Mucosa of stomach (tissue), 1 donor: ENCODE results near the gene C3AR1.
"Not testable (repeated sequence)": the region's sequence is repeated elsewhere in the genome, so short reads cannot be mapped to it uniquely, and the experiment has no call there.

ENCODE experiments used
- H3K27me3 ChIP-seq: one replicate; pipeline ENCODE4 v1.7.0; 2013; ENCODE audit warnings: mild to moderate bottlenecking, low read length; ENCODE audit not compliant: control insufficient read depth, insufficient read depth
- H3K36me3 ChIP-seq: one replicate; pipeline ENCODE4 v1.7.0; 2013; ENCODE audit warnings: low read length; ENCODE audit not compliant: control insufficient read depth, insufficient read depth
- H3K4me1 ChIP-seq: one replicate; pipeline ENCODE4 v1.7.0; 2013; ENCODE audit warnings: mild to moderate bottlenecking, low read length; ENCODE audit not compliant: control insufficient read depth, insufficient read depth
- H3K4me3 ChIP-seq: one replicate; pipeline ENCODE4 v1.7.0; 2013; ENCODE audit warnings: low read length
- H3K9ac ChIP-seq: one replicate; pipeline ENCODE4 v1.7.0; 2013; ENCODE audit warnings: mild to moderate bottlenecking, low read length, moderate library complexity
- H3K9me3 ChIP-seq: one replicate; pipeline ENCODE4 v1.7.0; 2013; ENCODE audit warnings: mild to moderate bottlenecking, low read length, moderate library complexity; ENCODE audit not compliant: control insufficient read depth
- donor health status: Pancreatic carcinoma.

C3AR1 gene

DNA sequence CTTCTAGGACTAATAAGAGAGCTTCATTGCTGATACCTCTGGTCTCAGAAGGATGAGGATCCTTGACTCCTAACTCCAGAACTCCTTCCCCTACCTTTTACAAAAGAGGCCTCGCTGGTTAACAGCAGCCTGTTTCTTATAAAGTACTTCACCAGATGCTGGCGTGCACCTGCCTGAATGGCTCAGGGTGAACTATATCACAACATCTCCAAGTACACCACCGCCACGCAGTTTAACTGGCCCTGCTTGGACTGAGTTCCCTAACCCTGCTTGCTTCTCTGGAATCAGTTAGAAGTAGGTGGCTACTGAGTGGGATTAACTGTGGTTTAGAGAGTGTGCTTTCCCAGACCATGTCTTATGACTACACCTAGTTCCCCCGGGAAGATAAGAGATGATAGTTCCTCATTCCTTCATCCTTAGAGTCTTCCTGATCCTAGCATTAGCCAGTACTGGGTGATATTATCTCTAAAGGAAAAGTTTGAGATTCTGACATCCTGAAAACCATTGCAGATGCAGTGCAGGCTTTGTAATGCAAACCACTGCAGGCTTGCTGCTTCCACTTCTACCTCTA, 30.6 kb downstream of the C3AR1 start:
- no peaks in the 10 kb centered on the region for H3K9me3 ChIP-seq
- peak overlapping the region; percentile 5 for H3K9ac ChIP-seq
- no peaks in the 10 kb centered on the region for H3K36me3 ChIP-seq
- peaks cover 61% of the 10 kb centered on the region for H3K4me1 ChIP-seq
- H3K27me3 ChIP-seq: no peaks in the 10 kb centered on the region
- peak overlapping the region; percentile 1 for H3K4me3 ChIP-seq

- H3K4me1 ChIP-seq: peaks cover 61% of the 10 kb centered on the region
- H3K27me3 ChIP-seq: no peaks in the 10 kb centered on the region
- H3K9me3 ChIP-seq: no peaks in the 10 kb centered on the region
- no peaks in the 10 kb centered on the region for H3K36me3 ChIP-seq
- peak overlapping the region; percentile 13 for H3K9ac ChIP-seq
- H3K4me3 ChIP-seq: peak overlapping the region; percentile 1
Observed at GRCh38 chr12:8034802-8035201, 31.4 kb downstream of the C3AR1 start.

DNA sequence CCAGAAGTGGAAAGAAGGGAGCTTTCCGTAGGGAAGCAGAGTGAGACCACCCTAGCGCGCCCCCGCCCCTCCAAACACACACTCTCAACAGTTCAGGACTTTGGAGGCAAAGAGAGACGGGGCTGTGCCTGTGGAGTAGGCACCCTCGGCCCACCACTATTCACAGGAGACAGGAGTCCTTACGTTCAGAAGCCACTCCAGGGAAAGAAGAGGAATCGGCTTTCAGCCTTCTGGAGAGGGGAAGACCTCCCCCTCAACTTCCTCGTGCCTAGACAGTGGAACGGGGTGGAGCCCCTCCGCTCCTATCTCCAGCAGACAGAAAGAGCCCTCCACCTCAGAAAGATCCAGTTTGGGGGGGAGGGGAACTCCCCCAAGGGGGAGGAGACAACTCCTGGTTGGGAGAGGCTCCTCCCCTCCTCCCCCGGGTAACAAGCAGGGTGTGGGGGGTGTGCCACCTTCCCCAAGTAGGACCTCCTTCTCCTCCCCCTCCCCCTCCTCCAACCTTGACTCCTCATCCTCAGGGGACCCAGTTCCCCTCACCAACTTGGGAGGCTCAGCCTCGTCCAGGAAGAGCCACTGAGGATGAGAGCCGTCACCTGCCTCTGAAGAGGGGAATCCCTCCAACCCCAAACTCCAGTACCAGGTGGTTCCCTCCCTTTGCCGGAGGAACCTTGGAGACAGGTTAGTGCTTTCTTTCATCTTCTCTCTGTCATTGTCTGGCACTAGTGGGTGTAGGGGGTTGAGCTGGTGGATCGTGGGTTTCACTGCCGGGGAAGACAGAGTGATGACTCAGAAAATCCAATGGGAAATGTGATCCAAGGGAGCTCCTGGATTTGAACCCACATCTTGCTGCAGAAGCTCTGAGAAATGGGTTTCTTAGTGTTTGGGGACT, 32.8 kb downstream of the C3AR1 start:
- H3K36me3 ChIP-seq: no peaks in the 10 kb centered on the region
- H3K9ac ChIP-seq: peak overlapping the region; percentile 99
- peak overlapping the region; percentile 97 for H3K4me3 ChIP-seq
- no peaks in the 10 kb centered on the region for H3K27me3 ChIP-seq
- peaks cover 49% of the 10 kb centered on the region for H3K4me1 ChIP-seq
- H3K9me3 ChIP-seq: no peaks in the 10 kb centered on the region

- Histone ChIP-seq H3K9me3 (no peaks in the 10 kb centered on the region), H3K4me3 (peak within 1 kb of the TSS; percentile 97), H3K27me3 (no peaks in the 10 kb centered on the region), H3K36me3 (no peaks in the 10 kb centered on the region), H3K9ac (peak within 1 kb of the TSS; percentile 99), H3K4me1 (peaks cover 40% of the 10 kb centered on the region)
Observed at GRCh38 chr12:8032242-8033152, 33.7 kb downstream of the C3AR1 start, which contains the start of gene FOXJ2. Gene FOXJ2, plus strand, starts transcription at chr12:8032716. Its CDS starts 7,117 bp downstream, at chr12:8039833.

- Histone ChIP-seq H3K4me1 (peaks cover 34% of the 10 kb centered on the region), H3K9me3 (no peaks in the 10 kb centered on the region), H3K9ac (peak overlapping the region; percentile 99), H3K36me3 (no peaks in the 10 kb centered on the region), H3K4me3 (peak overlapping the region; percentile 58), H3K27me3 (no peaks in the 10 kb centered on the region)
Observed at GRCh38 chr12:8031872-8032241, 34.3 kb downstream of the C3AR1 start.

DNA sequence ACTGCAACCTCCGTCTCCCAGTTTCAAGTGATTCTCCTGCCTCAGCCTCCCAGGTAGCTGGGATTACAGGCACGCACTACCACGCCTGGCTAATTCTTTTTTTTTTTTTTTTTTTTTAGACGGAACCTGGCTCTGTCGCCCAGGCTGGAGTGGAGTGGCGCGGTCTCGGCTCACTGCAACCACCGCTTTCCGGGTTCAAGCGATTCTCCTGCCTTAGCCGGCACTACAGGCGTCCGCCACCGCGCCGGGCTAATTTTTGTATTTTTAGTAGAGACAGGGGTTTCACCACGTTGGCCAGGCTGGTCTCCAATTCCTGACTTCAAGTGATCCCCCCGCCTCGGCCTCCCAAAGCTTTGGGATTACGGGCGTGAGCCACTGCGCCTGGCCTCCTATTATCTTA, 35.1 kb downstream of the C3AR1 start:
- H3K4me1 ChIP-seq: peaks cover 27% of the 10 kb centered on the region
- not testable (repeated sequence) for H3K27me3 ChIP-seq, H3K9me3 ChIP-seq, H3K4me3 ChIP-seq, H3K9ac ChIP-seq, H3K36me3 ChIP-seq

DNA sequence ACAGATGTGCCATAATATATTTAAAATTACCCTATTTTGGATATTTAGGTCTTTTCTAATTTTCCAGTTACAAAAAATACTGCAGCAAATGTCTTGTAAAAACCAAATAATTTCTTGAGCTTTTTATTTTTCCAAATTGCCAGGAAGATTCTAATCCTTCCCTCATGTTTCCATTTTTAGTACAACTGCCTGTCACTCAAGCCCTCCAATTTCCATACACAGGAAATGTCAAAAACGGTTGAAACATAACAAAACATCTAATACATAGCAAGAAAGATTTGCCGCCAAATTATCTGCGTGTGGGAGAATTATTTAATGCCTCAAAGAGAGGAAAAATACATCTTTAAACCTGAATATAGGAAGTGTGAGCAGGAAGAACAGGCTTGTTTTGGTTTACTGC, 36.0 kb downstream of the C3AR1 start:
- no peaks in the 10 kb centered on the region for H3K27me3 ChIP-seq
- H3K9ac ChIP-seq: no peak overlapping the region
- no peaks in the 10 kb centered on the region for H3K9me3 ChIP-seq
- H3K4me1 ChIP-seq: peaks cover 19% of the 10 kb centered on the region
- no peak overlapping the region for H3K4me3 ChIP-seq
- H3K36me3 ChIP-seq: no peaks in the 10 kb centered on the region

DNA sequence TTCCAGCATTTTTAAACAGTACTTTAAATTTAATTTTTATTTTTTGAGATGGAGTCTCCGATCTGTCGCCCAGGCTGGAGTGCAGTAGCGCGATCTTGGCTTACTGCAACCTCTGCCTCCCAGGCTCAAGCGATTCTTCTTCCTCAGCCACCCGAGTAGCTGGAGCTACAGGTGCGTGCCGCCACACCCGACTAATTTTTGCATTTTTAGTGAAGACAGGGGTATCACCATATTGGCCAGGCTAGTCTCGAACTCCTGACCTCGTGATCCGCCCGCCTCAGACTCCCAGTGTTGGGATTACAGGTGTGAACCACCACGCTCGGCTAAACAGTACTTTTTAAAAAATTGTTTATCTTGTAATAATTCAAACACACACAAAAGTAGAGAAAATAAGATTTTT, 37.9 kb downstream of the C3AR1 start:
- Histone ChIP-seq H3K4me1 (peaks cover 4% of the 10 kb centered on the region), H3K27me3 (no peaks in the 10 kb centered on the region), H3K9me3 (no peaks in the 10 kb centered on the region), H3K36me3 (no peaks in the 10 kb centered on the region), H3K9ac (no peak overlapping the region), H3K4me3 (no peak overlapping the region)

DNA sequence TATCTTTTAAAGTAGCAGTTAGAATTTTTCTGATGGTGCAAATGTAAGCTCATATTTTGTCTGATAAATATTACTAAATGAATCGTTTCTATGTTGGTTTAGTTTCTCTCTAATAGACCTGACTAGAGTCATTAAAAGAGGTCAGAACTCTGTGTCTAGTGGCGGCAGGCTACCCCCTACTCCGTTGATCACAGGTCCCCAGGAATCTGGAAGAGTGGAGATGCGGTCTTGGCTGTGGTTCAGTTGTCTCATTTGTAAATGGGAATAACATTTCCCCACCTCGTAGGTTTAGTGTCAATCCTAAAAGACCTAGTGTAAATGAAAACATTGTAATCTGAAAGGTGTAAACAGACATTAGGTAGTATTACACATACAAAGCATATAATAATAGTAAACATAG, 38.3 kb downstream of the C3AR1 start:
- H3K27me3 ChIP-seq: no peaks in the 10 kb centered on the region
- H3K4me3 ChIP-seq: no peak overlapping the region
- H3K9ac ChIP-seq: no peak overlapping the region
- peaks cover 4% of the 10 kb centered on the region for H3K4me1 ChIP-seq
- no peaks in the 10 kb centered on the region for H3K36me3 ChIP-seq
- H3K9me3 ChIP-seq: no peaks in the 10 kb centered on the region

- Histone ChIP-seq H3K9ac (peak overlapping the region; percentile 96), H3K36me3 (no peaks in the 10 kb centered on the region), H3K4me3 (peak overlapping the region; percentile 78), H3K27me3 (no peaks in the 10 kb centered on the region), H3K4me1 (no peaks in the 10 kb centered on the region), H3K9me3 (no peaks in the 10 kb centered on the region)
Observed at GRCh38 chr12:8026291-8026900, 39.8 kb downstream of the C3AR1 start.

DNA sequence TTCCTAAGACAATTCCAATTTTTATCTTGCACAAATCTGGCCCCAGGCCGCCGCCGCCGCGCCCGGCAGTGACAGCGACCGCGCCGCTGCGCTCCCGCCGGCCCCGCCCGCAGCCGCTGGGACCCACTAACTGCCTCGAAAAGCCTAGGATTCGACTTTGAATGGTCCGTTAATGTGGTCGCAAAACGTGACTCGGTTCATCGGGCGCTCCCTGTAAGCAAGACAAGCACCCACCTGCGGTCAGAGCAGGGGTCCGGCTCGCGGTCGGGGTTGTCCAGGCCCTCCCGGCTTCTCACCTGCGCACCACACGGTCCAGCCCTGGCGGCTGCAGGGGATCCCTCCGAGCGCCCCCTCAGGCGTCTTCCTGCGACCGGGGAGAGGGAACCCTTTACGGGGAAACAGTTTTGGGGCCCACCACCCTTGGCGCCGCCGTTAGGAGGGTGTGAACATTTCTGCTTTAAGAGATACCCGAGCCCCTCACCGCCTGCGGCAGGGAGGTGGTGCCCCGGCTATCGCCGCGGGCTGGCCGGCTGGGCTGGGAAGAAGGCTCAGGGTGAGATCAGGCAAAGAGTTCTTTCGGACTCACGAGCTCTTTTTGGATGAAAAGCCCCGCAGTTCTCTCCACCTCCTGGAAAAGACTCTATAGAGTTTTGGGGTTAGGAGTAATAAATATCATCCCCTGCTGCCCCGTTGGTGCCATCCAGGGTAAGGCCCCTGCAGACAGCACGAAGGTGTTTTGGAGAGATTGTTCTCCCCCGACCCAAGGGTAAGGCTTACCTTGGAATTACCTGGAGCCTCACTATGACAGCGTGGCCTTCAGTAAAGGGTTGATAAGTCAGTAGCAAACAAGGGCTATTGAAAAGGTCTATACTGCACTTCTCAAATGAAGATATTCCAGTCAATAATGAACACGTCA, 47.2 kb downstream of the C3AR1 start:
- Histone ChIP-seq H3K9me3 (no peaks in the 10 kb centered on the region), H3K4me1 (peaks cover 5% of the 10 kb centered on the region), H3K36me3 (no peaks in the 10 kb centered on the region), H3K9ac (peak overlapping the region; percentile 28), H3K4me3 (peak overlapping the region; percentile 50), H3K27me3 (peaks cover 20% of the 10 kb centered on the region)
